PC-3 (cell line): Measurements from ENCODE around the gene ZCCHC3. TPM values are rescaled to one million over a fixed set of nuclear protein-coding genes. Genes with fewer than 3 reads are reported as not detected.

ENCODE experiments used
- ATAC-seq: fragments of 200-7000 bp; cut with Tn5 transposase; 2 replicates; pipeline ENCODE4 v1.9.1; 2020; ENCODE audit warnings: mild to moderate bottlenecking, moderate library complexity
- BruUV-seq: library from RNA; stranded (reverse); fragments of 400-500 nt; replicated peaks from 2 replicates; lab custom pipeline; 2021; lab: Mats Ljungman, UMichigan
- CTCF ChIA-PET: fragments of 300-600 bp; sonication (Branson Sonifier 250); formaldehyde crosslinking; loops from one replicate; lab custom pipeline; 2022; ENCODE audit warnings: antibody characterized with exemption; lab: Charles Lee
- POLR2A ChIA-PET: fragments of 300-600 bp; sonication (Branson Sonifier 250); formaldehyde crosslinking; loops from one replicate; lab custom pipeline; 2022; ENCODE audit warnings: antibody characterized with exemption; ENCODE audit not compliant: unreplicated experiment; lab: Charles Lee
- DNase-seq: peaks from one replicate; pipeline ENCODE4 v3.0.0-alpha.2; 2015
- H2AFZ ChIP-seq: fragments of 300-600 bp; sonication (generic); 2 replicates; pipeline ENCODE4 v1.6.0; 2016; ENCODE audit warnings: antibody characterized with exemption, low read length
- H3F3A ChIP-seq: fragments of 300-600 bp; sonication (generic); one replicate; pipeline ENCODE4 v1.6.0; 2017; ENCODE audit warnings: antibody characterized with exemption, low read length, control low read depth, mild to moderate bottlenecking; ENCODE audit not compliant: unreplicated experiment
- H3K27ac ChIP-seq: fragments of 300-600 bp; sonication (generic); 2 replicates; pipeline ENCODE4 v1.5.1; 2016; ENCODE audit warnings: mild to moderate bottlenecking, low read length
- H3K27me3 ChIP-seq: fragments of 300-600 bp; sonication (generic); 2 replicates; pipeline ENCODE4 v1.6.1; 2016; ENCODE audit warnings: low read length, mixed read lengths
- H3K36me3 ChIP-seq: fragments of 300-600 bp; sonication (generic); 2 replicates; pipeline ENCODE4 v1.6.1; 2016; ENCODE audit warnings: low read depth, mixed run types, low read length, mixed read lengths
- H3K4me1 ChIP-seq: fragments of 300-600 bp; sonication (generic); 2 replicates; pipeline ENCODE4 v1.5.1; 2016; ENCODE audit warnings: low read length; ENCODE audit not compliant: insufficient read depth
- H3K4me2 ChIP-seq: fragments of 300-600 bp; sonication (generic); 2 replicates; pipeline ENCODE4 v1.6.0; 2016; ENCODE audit warnings: low read length
- H3K4me3 ChIP-seq: fragments of 300-600 bp; sonication (generic); 2 replicates; pipeline ENCODE4 v1.5.1; 2016; ENCODE audit warnings: mild to moderate bottlenecking, low read length, mixed read lengths
- H3K79me2 ChIP-seq: fragments of 300-600 bp; sonication (generic); 2 replicates; pipeline ENCODE4 v1.6.1; 2017; ENCODE audit warnings: low read length, mixed read lengths
- H3K9ac ChIP-seq: fragments of 300-600 bp; sonication (generic); 2 replicates; pipeline ENCODE4 v1.6.0; 2016; ENCODE audit warnings: mild to moderate bottlenecking, low read length
- H3K9me2 ChIP-seq: fragments of 300-600 bp; sonication (generic); replicated peaks from 2 replicates; pipeline ENCODE4 v1.6.1; 2016; ENCODE audit warnings: mixed run types, low read length, mixed read lengths
- H3K9me3 ChIP-seq: fragments of 300-600 bp; sonication (generic); 2 replicates; pipeline ENCODE4 v1.6.1; 2016; ENCODE audit warnings: low read length, mixed read lengths
- H4K20me1 ChIP-seq: fragments of 300-600 bp; sonication (generic); 2 replicates; pipeline ENCODE4 v1.6.1; 2016; ENCODE audit warnings: low read length, mixed read lengths
- EZH2 ChIP-seq: fragments of 300-600 bp; sonication (generic); IDR thresholded peaks from one replicate; pipeline ENCODE4 v1.6.1; 2017; ENCODE audit warnings: antibody characterized with exemption, mild to moderate bottlenecking, low read length; ENCODE audit not compliant: unreplicated experiment
- EZH2phosphoT487 ChIP-seq: fragments of 300-600 bp; sonication (generic); IDR thresholded peaks from 2 replicates; pipeline ENCODE4 v1.6.1; 2018; ENCODE audit warnings: mild to moderate bottlenecking, antibody characterized with exemption, low read length, borderline replicate concordance
- intact Hi-C: fragments of 100-400 bp; cut with micrococcal nuclease; formaldehyde crosslinking; loops from 2 replicates; pipeline ENCODE4 v1.9.0; 2023
- total RNA-seq: library from RNA; depleted of rRNA; stranded (reverse); fragments of >200 nt; gene quantifications from 2 replicates; pipeline ENCODE4 v1.2.3, GENCODE V29; 2014
- TF ChIP-seq, protein P1 (sequence below): fragments of 300-600 bp; sonication (generic); conservative IDR thresholded peaks from 2 replicates; pipeline ENCODE4 v1.5.1; 2017; ENCODE audit warnings: antibody characterized with exemption, low read depth, mild to moderate bottlenecking, low read length

Gene ZCCHC3
- total RNA-seq, 1 experiment from 2014 or later: 18.5 TPM

DNA sequence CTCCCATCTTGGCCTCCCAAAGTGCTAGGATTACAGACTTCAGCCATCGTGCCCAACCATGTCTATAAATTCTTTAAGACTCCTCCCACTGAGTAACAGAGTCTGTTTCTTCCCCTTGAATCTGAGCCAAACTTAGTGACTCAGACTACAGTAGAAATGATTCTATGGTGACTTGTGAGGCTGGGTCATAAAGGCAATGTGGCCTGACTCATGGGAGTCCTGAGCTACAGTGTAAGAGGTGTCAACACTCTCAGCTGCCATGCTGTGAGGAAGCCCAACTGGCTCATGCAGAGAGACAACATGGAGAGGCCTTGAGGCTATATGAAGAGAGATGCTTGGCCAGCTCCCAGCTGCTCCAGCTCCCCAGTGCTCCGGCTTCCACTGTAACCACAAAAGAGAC is 44.3 kb downstream of the ZCCHC3 start:
- intact Hi-C loops: no loop called here

DNA sequence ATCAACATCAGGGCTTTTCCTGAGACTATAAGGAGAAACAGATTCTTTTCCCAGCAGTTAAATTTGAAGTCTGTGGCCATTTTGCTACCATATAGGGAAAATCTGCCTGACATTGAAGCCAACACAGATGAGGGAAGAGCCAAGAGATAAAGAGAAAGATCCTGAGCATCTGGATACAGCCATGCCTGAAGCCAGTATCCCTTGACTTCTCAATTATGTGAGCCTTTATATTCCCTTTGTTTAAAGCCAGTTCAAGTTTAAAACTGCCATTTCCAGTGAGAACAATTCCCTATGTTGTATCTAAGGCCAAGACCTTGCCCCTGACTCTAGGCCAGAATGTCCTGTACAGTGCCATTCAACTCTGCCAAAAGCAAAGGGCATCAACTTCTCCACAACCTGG is 45.7 kb downstream of the ZCCHC3 start:
- Histone ChIP-seq H3K27ac (no peak overlapping the region), H3K9me2 (no peaks in the 10 kb centered on the region), H2AFZ (no peak overlapping the region), H4K20me1 (no peaks in the 10 kb centered on the region), H3K9me3 (peaks cover 8% of the 10 kb centered on the region), H3K4me3 (no peak overlapping the region), H3K9ac (no peak overlapping the region), H3K4me1 (peaks cover 4% of the 10 kb centered on the region), H3K4me2 (no peak overlapping the region), H3K36me3 (peaks cover 11% of the 10 kb centered on the region; the same call in 1 of the 2 replicates), H3K79me2 (peaks cover 11% of the 10 kb centered on the region; the same call in 1 of the 2 replicates), H3K27me3 (no peaks in the 10 kb centered on the region), H3F3A (no peaks in the 10 kb centered on the region)
- POLR2A ChIA-PET: no interaction called here
- no TSS peak for BruUV-seq
- intact Hi-C loops: no loop called here
- no peak for TF ChIP-seq EZH2
- TF ChIP-seq, protein P1, sequence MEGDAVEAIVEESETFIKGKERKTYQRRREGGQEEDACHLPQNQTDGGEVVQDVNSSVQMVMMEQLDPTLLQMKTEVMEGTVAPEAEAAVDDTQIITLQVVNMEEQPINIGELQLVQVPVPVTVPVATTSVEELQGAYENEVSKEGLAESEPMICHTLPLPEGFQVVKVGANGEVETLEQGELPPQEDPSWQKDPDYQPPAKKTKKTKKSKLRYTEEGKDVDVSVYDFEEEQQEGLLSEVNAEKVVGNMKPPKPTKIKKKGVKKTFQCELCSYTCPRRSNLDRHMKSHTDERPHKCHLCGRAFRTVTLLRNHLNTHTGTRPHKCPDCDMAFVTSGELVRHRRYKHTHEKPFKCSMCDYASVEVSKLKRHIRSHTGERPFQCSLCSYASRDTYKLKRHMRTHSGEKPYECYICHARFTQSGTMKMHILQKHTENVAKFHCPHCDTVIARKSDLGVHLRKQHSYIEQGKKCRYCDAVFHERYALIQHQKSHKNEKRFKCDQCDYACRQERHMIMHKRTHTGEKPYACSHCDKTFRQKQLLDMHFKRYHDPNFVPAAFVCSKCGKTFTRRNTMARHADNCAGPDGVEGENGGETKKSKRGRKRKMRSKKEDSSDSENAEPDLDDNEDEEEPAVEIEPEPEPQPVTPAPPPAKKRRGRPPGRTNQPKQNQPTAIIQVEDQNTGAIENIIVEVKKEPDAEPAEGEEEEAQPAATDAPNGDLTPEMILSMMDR: no peak
- no peak for TF ChIP-seq EZH2phosphoT487
- ATAC-seq: no peak
- CTCF ChIA-PET: no interaction called here
- DNase-seq: no peak

More for the DNA sequence above, 44.3 kb downstream of the ZCCHC3 start:
- TF ChIP-seq EZH2: no peak
- TF ChIP-seq EZH2phosphoT487: no peak
- TF ChIP-seq, protein P1: no peak
- POLR2A ChIA-PET: no interaction called here
- Histone ChIP-seq H2AFZ (no peak overlapping the region), H3K36me3 (peaks cover 11% of the 10 kb centered on the region; the same call in 1 of the 2 replicates), H3K4me2 (no peak overlapping the region), H3K27ac (no peak overlapping the region), H3K4me3 (no peak overlapping the region), H3K4me1 (peaks cover 4% of the 10 kb centered on the region), H3K9me2 (no peaks in the 10 kb centered on the region), H3F3A (no peaks in the 10 kb centered on the region), H3K9me3 (peaks cover 8% of the 10 kb centered on the region), H3K9ac (no peak overlapping the region), H4K20me1 (no peaks in the 10 kb centered on the region), H3K27me3 (no peaks in the 10 kb centered on the region), H3K79me2 (peaks cover 7% of the 10 kb centered on the region; the same call in 1 of the 2 replicates)
- peak; percentile 89 for ATAC-seq
- no TSS peak for BruUV-seq
- CTCF ChIA-PET: no interaction called here
- DNase-seq: peak; percentile 99

DNA sequence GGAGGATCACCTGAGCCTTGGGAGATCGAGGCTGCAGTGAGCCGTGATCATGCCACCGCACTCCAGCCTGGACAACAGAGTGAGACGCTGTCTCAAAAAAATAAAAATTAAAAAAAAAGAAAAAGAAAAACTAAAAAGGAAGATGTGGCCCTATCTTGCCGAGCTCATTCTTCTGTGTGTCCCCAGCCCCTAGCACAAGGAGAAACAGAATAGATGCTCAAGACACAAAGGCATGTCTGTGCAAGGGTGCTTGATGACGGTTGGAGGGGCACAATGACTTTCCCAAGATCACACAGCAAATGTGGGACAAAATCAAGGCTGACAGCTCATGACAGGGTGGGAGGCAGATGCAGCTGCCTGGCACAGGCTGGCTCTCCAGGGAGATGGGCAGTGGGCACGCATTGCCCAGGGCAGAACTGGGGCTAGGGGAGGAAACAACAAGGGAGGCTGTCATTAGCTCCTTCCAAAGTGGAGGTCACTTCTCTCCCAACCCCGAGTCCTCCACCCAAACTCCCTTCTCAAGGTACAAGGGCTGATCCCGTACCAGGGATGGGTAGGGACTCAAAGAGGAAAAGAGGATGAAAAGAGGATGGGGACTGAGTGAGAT is 48.8 kb downstream of the ZCCHC3 start:
- Histone ChIP-seq H3K27me3 (no peaks in the 10 kb centered on the region), H2AFZ (peak overlapping the region; percentile 91), H3K4me3 (peak overlapping the region; percentile 79), H4K20me1 (no peaks in the 10 kb centered on the region), H3K4me1 (peaks cover 12% of the 10 kb centered on the region), H3K9me3 (peaks cover 8% of the 10 kb centered on the region), H3K79me2 (peaks cover 11% of the 10 kb centered on the region; the same call in 1 of the 2 replicates), H3K27ac (peak overlapping the region; percentile 81; the same call in 1 of the 2 replicates), H3K4me2 (peak overlapping the region; percentile 92), H3K36me3 (peaks cover 11% of the 10 kb centered on the region; the same call in 1 of the 2 replicates), H3K9me2 (no peaks in the 10 kb centered on the region), H3F3A (no peaks in the 10 kb centered on the region), H3K9ac (peak overlapping the region; percentile 72)
- DNase-seq: no peak
- ATAC-seq: no peak
- no TSS peak for BruUV-seq
- TF ChIP-seq, protein P1: no peak
- no peak for TF ChIP-seq EZH2phosphoT487
- no peak for TF ChIP-seq EZH2
- ChIA-PET CTCF (no interaction called here), POLR2A (no interaction called here)
- intact Hi-C loops: no loop called here
